ENCODE results near the gene GALK2. TPM values are rescaled to one million over a fixed set of nuclear protein-coding genes. Genes with fewer than 3 reads are reported as not detected.

GALK2 gene
- total RNA-seq, 1 experiment from 2014 or later = 32.3 TPM

Other genes with a start within 250 kb of the GALK2 start
- 1.0 and 2.9 TPM in 2 replicates for gene SHC4, start 206.3 kb upstream of the GALK2 start, total RNA-seq (2014; rRNA removed; shearing (Covaris generic))
- gene SECISBP2L, start 123.8 kb upstream of the GALK2 start, total RNA-seq (2014; rRNA removed; shearing (Covaris generic)) = 19.7 and 28.5 TPM in 2 replicates
- 49.8 and 76.0 TPM in 2 replicates for gene COPS2, start 14.6 kb upstream of the GALK2 start, total RNA-seq (2014; rRNA removed; shearing (Covaris generic))